Kidney epithelial cell (primary cell): Measurements from ENCODE around the gene CRKL. TPM values are rescaled to one million over a fixed set of nuclear protein-coding genes. Genes with fewer than 3 reads are reported as not detected.

Source experiments
- DNase-seq: peaks from one replicate; pipeline ENCODE4 v3.0.0-alpha.2; 2010; ENCODE audit warnings: low read depth
- H3K27me3 ChIP-seq: 2 replicates; pipeline ENCODE4 v1.6.0; 2011; ENCODE audit warnings: low read length; ENCODE audit not compliant: control insufficient read depth, insufficient read depth
- H3K36me3 ChIP-seq: 2 replicates; pipeline ENCODE4 v1.5.1; 2011; ENCODE audit warnings: low read length; ENCODE audit not compliant: control insufficient read depth, insufficient read depth
- H3K4me3 ChIP-seq: 2 replicates; pipeline ENCODE4 v1.5.1; 2011; ENCODE audit warnings: low read depth, mild to moderate bottlenecking, control low read depth, low read length
- total RNA-seq: library from RNA; depleted of rRNA; stranded (reverse); fragments of >200 nt; gene quantifications from 2 replicates; pipeline ENCODE4 v1.2.3, GENCODE V29; 2015
- TF ChIP-seq, protein P1 (sequence below): IDR thresholded peaks from 2 replicates; pipeline ENCODE4 v1.5.1; 2011; ENCODE audit warnings: mild to moderate bottlenecking, moderate library complexity, low read length, control low read depth, inconsistent platforms; ENCODE audit not compliant: insufficient read depth, poor library complexity, severe bottlenecking

CRKL gene
- total RNA-seq, 1 donor from 2014 or later: 47.7 TPM

DNA sequence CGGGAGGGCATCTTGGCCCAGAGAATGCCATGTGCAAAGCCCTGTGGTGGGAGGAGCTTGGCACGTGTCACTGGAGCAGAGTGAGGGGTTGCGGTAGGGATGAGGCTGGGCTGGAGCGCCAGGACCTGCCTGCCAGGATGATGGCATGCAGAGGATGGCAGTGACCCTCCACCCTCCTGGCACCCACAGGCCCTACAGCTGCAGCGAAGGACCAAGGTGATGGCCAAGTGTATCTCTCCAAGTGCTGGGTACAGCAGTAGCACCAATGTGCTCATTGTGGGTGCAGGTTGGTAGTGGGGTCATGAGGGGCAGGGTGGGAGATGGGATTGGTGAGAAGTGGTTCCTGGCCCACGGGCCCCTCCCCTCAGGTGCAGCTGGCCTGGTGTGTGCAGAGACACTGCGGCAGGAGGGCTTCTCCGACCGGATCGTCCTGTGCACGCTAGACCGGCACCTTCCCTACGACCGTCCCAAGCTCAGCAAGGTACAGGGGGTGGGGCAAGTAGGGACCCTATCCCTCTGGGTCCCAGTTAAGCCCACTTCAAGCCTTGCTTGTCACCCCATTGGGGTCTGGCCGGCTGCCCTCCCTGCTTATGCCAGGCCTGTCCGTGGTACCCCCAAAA is 57.2 kb downstream of the CRKL start:
- Histone ChIP-seq H3K4me3 (no peak overlapping the region), H3K36me3 (no peaks in the 10 kb centered on the region), H3K27me3 (peaks cover 3% of the 10 kb centered on the region)
- no peak for DNase-seq
- TF ChIP-seq, protein P1, sequence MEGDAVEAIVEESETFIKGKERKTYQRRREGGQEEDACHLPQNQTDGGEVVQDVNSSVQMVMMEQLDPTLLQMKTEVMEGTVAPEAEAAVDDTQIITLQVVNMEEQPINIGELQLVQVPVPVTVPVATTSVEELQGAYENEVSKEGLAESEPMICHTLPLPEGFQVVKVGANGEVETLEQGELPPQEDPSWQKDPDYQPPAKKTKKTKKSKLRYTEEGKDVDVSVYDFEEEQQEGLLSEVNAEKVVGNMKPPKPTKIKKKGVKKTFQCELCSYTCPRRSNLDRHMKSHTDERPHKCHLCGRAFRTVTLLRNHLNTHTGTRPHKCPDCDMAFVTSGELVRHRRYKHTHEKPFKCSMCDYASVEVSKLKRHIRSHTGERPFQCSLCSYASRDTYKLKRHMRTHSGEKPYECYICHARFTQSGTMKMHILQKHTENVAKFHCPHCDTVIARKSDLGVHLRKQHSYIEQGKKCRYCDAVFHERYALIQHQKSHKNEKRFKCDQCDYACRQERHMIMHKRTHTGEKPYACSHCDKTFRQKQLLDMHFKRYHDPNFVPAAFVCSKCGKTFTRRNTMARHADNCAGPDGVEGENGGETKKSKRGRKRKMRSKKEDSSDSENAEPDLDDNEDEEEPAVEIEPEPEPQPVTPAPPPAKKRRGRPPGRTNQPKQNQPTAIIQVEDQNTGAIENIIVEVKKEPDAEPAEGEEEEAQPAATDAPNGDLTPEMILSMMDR: no peak

GRCh38 chr22:20975541-20976290 is 58.5 kb downstream of the CRKL start:
- TF ChIP-seq, protein P1: no peak
- Histone ChIP-seq H3K27me3 (peaks cover 3% of the 10 kb centered on the region), H3K4me3 (no peak overlapping the region), H3K36me3 (no peaks in the 10 kb centered on the region)
- no peak for DNase-seq

- no peak for DNase-seq
- Histone ChIP-seq H3K27me3 (peaks cover 3% of the 10 kb centered on the region), H3K36me3 (no peaks in the 10 kb centered on the region), H3K4me3 (no peak overlapping the region)
- TF ChIP-seq, protein P1: no peak
These were observed 59.2 kb downstream of the CRKL start for GRCh38 chr22:20976291-20976877.

- TF ChIP-seq, protein P1: no peak
- Histone ChIP-seq H3K36me3 (no peaks in the 10 kb centered on the region), H3K4me3 (no peak overlapping the region), H3K27me3 (peaks cover 3% of the 10 kb centered on the region)
- no peak for DNase-seq
These were observed 59.8 kb downstream of the CRKL start for GRCh38 chr22:20977019-20977418.

- TF ChIP-seq, protein P1: no peak
- no peaks in the 10 kb centered on the region for H3K36me3 ChIP-seq
- peaks cover 3% of the 10 kb centered on the region for H3K27me3 ChIP-seq
- DNase-seq: no peak
- no peak overlapping the region for H3K4me3 ChIP-seq
These were observed 60.4 kb downstream of the CRKL start for GRCh38 chr22:20977516-20978170.
